ENCODE measurements around the gene SYTL2. TPM values are rescaled to one million over a fixed set of nuclear protein-coding genes. Genes with fewer than 3 reads are reported as not detected.

SYTL2 gene
- total RNA-seq, 2 donors from 2014 or later, result 28.3 to 55.3 TPM

DNA sequence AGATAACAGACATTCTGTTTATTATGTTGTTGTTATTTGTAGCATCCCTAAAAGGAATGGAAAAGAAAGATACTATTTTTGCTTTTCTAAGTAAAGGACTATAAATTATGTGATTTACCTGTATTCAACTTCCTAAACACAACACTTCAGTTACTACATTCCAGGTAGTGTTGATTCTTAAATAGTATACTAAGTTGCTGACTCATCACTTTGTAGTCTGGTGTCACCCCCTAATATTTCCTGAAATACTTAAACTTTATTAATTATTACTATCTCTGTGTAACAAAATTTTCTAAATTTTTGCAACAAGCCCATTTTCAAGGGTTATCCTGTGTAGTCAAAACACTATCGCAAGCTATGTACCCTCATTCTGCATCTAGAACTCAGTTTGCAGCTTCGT, 7.0 kb downstream of the SYTL2 start:
- DNase-seq, result no peak
- no peak overlapping the region for H3K4me3 ChIP-seq
- H3K36me3 ChIP-seq (replicated peaks in 1 of 2; ENCODE audit: insufficient read depth in 1 of 2, low read depth in 2 of 2), result no peaks in the 10 kb centered on the region
- no peak overlapping the region for H3K27ac ChIP-seq
- TF ChIP-seq, protein P1, sequence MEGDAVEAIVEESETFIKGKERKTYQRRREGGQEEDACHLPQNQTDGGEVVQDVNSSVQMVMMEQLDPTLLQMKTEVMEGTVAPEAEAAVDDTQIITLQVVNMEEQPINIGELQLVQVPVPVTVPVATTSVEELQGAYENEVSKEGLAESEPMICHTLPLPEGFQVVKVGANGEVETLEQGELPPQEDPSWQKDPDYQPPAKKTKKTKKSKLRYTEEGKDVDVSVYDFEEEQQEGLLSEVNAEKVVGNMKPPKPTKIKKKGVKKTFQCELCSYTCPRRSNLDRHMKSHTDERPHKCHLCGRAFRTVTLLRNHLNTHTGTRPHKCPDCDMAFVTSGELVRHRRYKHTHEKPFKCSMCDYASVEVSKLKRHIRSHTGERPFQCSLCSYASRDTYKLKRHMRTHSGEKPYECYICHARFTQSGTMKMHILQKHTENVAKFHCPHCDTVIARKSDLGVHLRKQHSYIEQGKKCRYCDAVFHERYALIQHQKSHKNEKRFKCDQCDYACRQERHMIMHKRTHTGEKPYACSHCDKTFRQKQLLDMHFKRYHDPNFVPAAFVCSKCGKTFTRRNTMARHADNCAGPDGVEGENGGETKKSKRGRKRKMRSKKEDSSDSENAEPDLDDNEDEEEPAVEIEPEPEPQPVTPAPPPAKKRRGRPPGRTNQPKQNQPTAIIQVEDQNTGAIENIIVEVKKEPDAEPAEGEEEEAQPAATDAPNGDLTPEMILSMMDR (IDR thresholded peaks at IDR 0.05), result no peak
- TF ChIP-seq POLR2A (IDR thresholded peaks at IDR 0.05), result no peak
- H3K27me3 ChIP-seq, result no peaks in the 10 kb centered on the region
- H3K4me1 ChIP-seq, result no peaks in the 10 kb centered on the region
- intact Hi-C loops (cut with DNase I), result no loop called here
- WGBS, 2 donors, result 94 to 100% methylated on average over 2 of the region's 2 CpGs
- no peak for ATAC-seq
- no peaks in the 10 kb centered on the region for H3K9me3 ChIP-seq

DNA sequence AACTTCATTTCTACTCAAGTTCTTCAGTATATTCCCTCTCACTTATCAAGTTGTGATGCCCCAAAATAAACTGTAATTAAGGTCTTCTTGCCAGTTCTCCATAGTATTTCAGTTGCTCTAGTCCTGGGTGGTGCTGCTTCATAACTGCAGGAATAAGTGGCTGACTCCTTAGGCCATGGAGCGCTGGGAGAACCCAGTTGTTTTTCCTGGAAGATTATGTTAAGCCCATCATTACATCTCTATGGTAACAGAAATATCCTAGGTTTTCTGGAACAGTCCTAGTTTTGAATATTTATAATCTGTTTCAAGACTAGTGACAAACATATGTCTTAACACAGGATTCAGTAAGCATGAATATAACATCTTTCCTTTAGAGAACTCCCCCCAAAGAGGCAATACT, 7.6 kb downstream of the SYTL2 start:
- Histone ChIP-seq H3K4me3 (no peak overlapping the region), H3K36me3 (replicated peaks in 1 of 2; ENCODE audit: insufficient read depth in 1 of 2, low read depth in 2 of 2) (no peaks in the 10 kb centered on the region), H3K9me3 (no peaks in the 10 kb centered on the region), H3K4me1 (no peaks in the 10 kb centered on the region), H3K27me3 (no peaks in the 10 kb centered on the region), H3K27ac (no peak overlapping the region)
- 90 to 100% methylated on average over 1 of the region's 1 CpG for WGBS, 2 donors
- TF ChIP-seq POLR2A (IDR thresholded peaks at IDR 0.05), result no peak
- TF ChIP-seq, protein P1 (IDR thresholded peaks at IDR 0.05), result no peak
- DNase-seq (no peak), ATAC-seq (no peak)
- intact Hi-C loops (cut with DNase I), result no loop called here

GRCh38 chr11:85801527-85801926, 9.4 kb downstream of the SYTL2 start:
- 92 to 94% methylated on average over 7 of the region's 7 CpGs for whole genome bisulfite sequencing, 2 donors
- DNase-seq, result no peak
- H3K27me3 ChIP-seq, result no peaks in the 10 kb centered on the region
- H3K9me3 ChIP-seq, result no peaks in the 10 kb centered on the region
- intact Hi-C loops (cut with DNase I), result no loop called here
- no peaks in the 10 kb centered on the region for H3K36me3 ChIP-seq (replicated peaks in 1 of 2; ENCODE audit: insufficient read depth in 1 of 2, low read depth in 2 of 2)
- H3K4me1 ChIP-seq, result no peaks in the 10 kb centered on the region
- no peak overlapping the region for H3K4me3 ChIP-seq
- no peak for ATAC-seq
- H3K27ac ChIP-seq, result no peak overlapping the region
- TF ChIP-seq POLR2A (IDR thresholded peaks at IDR 0.05), result no peak
- TF ChIP-seq, protein P1 (IDR thresholded peaks at IDR 0.05), result no peak

DNA sequence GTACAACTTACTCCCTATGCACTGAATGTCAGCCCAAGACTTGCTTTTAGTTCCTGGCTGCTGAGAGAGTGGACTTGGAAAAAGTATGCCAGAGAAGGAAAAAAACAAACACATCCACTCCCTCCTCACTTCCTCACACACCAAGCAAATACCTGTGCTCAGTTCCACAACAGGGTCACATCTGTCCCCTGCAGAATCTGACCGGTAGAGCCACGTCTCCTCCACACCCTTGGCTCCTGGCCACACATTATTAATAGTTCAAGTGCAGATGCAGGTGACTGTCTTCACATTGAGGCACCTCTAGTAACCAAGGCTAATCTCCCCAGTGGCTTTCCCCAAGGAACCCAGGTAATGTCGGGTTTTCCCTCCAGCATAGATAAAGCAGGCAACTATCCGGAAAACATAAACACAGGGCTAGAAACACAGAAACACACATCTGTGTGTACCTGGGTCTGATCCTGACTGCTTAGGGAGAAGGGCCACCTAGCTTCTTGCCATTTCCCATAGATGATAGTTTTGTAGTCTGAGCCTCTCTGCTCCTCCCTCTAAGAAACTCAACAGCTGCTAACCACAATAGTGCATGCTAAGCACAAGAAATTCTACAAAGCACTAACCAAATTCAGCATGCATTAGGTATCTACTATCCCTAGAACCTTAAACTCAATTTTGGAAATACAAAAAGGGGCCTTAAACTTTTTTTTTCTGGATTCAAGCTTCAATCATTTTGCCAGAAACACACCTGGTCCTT, 10.2 kb downstream of the SYTL2 start:
- 39 to 49% methylated on average over 4 of the region's 4 CpGs for WGBS, 2 donors
- intact Hi-C loops (cut with DNase I), result no loop called here
- TF ChIP-seq, protein P1 (IDR thresholded peaks at IDR 0.05), result no peak
- no peak for TF ChIP-seq POLR2A (IDR thresholded peaks at IDR 0.05)
- ATAC-seq, result no peak
- Histone ChIP-seq H3K4me1 (no peaks in the 10 kb centered on the region), H3K27me3 (no peaks in the 10 kb centered on the region), H3K36me3 (replicated peaks in 1 of 2; ENCODE audit: insufficient read depth in 1 of 2, low read depth in 2 of 2) (no peaks in the 10 kb centered on the region), H3K4me3 (no peak overlapping the region), H3K27ac (no peak overlapping the region), H3K9me3 (no peaks in the 10 kb centered on the region)
- DNase-seq, result no peak

DNA sequence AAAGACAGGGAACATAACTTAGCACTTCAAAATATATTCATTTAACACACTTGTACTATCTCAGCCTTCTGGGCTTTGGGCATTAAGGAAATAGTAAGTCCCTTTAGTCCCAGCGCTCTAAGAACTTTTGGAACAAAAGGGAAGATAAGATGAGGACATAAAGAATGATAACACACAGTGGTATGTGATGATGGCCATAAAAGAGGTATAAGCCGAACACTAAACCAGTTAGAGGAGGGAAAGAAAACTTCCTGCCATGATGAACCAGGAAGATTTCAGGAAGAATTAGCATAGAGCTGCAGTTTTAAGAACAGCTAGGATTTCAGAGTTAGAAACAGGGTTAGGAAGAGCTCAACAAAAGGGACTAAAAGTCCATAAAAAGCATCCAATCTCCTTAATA, 11.8 kb downstream of the SYTL2 start:
- no peaks in the 10 kb centered on the region for H3K36me3 ChIP-seq (replicated peaks in 1 of 2; ENCODE audit: insufficient read depth in 1 of 2, low read depth in 2 of 2)
- no peak for TF ChIP-seq POLR2A (IDR thresholded peaks at IDR 0.05)
- TF ChIP-seq, protein P1 (IDR thresholded peaks at IDR 0.05), result no peak
- DNase-seq (no peak), ATAC-seq (no peak)
- H3K4me1 ChIP-seq, result no peaks in the 10 kb centered on the region
- intact Hi-C loops (cut with DNase I), result no loop called here
- WGBS, 2 donors, result 90 to 95% methylated on average over 2 of the region's 2 CpGs
- H3K27ac ChIP-seq, result no peak overlapping the region
- no peaks in the 10 kb centered on the region for H3K27me3 ChIP-seq
- H3K4me3 ChIP-seq, result no peak overlapping the region
- no peaks in the 10 kb centered on the region for H3K9me3 ChIP-seq
